Testis (tissue), 3 donors: ENCODE measurements around the gene PML. TPM values are rescaled to one million over a fixed set of nuclear protein-coding genes. Genes with fewer than 3 reads are reported as not detected.
"Not testable (repeated sequence)": the region's sequence is repeated elsewhere in the genome, so short reads cannot be mapped to it uniquely, and the experiment has no call there.

ENCODE experiments used
- DNase-seq: peaks from one replicate; pipeline ENCODE4 v3.0.0-alpha.2; 2019
- H3K27ac ChIP-seq, 2 donors: fragments of 200-600 bp; sonication (generic); one replicate each; pipeline ENCODE4 v1.5.1; 2019
- H3K27me3 ChIP-seq: fragments of 200-600 bp; sonication (generic); one replicate; pipeline ENCODE4 v1.5.1; 2019
- H3K36me3 ChIP-seq: fragments of 200-600 bp; sonication (generic); one replicate; pipeline ENCODE4 v1.5.1; 2017; ENCODE audit warnings: low read depth; ENCODE audit errors: missing control alignments
- H3K4me1 ChIP-seq: fragments of 200-600 bp; sonication (generic); one replicate; pipeline ENCODE4 v1.5.1; 2019
- H3K4me3 ChIP-seq, 2 donors: fragments of 200-600 bp; sonication (generic); one replicate each; pipeline ENCODE4 v1.5.1; 2017 to 2019
- H3K9me3 ChIP-seq: fragments of 200-600 bp; sonication (generic); one replicate; pipeline ENCODE4 v1.5.1; 2017
- POLR2A ChIP-seq: fragments of 450-650 bp; IDR thresholded peaks from one replicate; pipeline ENCODE4 v1.6.1; 2017; ENCODE audit warnings: antibody characterized with exemption, mild to moderate bottlenecking, moderate library complexity
- WGBS, 2 donors: methylation state at CpG; one replicate each; pipeline ENCODE4 v1.1.5; 2018; 5-methylcytosine and 5-hydroxymethylcytosine counted together
- intact Hi-C: fragments of 100-400 bp; cut with DNase I; formaldehyde crosslinking; loops from one replicate; pipeline ENCODE4 v1.15.1; 2023; ENCODE audit warnings: low total_unique reads
- polyA plus RNA-seq: library from polyadenylated mRNA; stranded (reverse); fragments of 350-450 nt; fragmentation: Illumina TruSeq; extraction: RNeasy Lipid Tissue Mini Kit (QIAGEN cat#74804); gene quantifications from one replicate; pipeline ENCODE4 v1.2.3, GENCODE V29; 2014; ENCODE audit warnings: low read depth, low replicate concordance; ENCODE audit not compliant: insufficient read depth
- total RNA-seq, 2 donors: library from RNA; depleted of rRNA; stranded (reverse); fragments of >200 nt; gene quantifications; one replicate each; pipeline ENCODE4 v1.2.3, GENCODE V29; 2016
- TF ChIP-seq, protein P1 (sequence below), 3 experiments: fragments of 450-650 bp in 2 of 3; fragments of 200-600 bp in 1 of 3; sonication (generic) in 1 of 3; IDR thresholded peaks; one replicate each; pipeline ENCODE4 v1.5.1; 2016 to 2019; ENCODE audit warnings: antibody characterized with exemption in 3 of 3, mild to moderate bottlenecking in 2 of 3, moderate library complexity in 1 of 3

The PML gene
- total and polyA plus RNA-seq, 3 donors from 2014 or later: 20.9 to 59.5 (median 53.9) TPM

DNA sequence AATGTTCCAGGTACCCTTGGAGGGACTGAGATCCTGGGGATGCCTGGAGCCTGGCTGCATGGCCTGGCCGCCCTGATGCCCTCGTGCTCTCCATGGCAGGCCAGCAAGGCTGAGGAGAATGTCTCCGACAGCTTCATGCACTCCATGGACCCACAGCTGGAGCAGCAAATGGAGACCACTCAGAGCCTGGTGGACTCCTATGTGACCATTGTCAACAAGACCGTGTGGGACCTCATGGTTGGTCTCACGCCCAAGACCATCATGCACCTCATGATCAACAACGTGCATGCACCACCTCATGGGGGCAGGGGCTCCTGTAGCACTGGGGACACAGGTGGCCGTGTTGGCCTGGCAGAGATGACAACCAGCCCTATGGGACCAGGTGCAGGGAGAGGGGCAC is 68.2 kb downstream of the PML start:
- Histone ChIP-seq H3K36me3 (no peaks in the 10 kb centered on the region), H3K9me3 (no peaks in the 10 kb centered on the region), H3K27me3 (no peaks in the 10 kb centered on the region), H3K27ac (no peak overlapping the region), H3K4me1 (no peaks in the 10 kb centered on the region), H3K4me3 (no peak overlapping the region)
- WGBS, 2 donors: 92 to 100% methylated on average over 1 to 7 of the region's 7 CpGs
- no peak for DNase-seq
- TF ChIP-seq, protein P1, sequence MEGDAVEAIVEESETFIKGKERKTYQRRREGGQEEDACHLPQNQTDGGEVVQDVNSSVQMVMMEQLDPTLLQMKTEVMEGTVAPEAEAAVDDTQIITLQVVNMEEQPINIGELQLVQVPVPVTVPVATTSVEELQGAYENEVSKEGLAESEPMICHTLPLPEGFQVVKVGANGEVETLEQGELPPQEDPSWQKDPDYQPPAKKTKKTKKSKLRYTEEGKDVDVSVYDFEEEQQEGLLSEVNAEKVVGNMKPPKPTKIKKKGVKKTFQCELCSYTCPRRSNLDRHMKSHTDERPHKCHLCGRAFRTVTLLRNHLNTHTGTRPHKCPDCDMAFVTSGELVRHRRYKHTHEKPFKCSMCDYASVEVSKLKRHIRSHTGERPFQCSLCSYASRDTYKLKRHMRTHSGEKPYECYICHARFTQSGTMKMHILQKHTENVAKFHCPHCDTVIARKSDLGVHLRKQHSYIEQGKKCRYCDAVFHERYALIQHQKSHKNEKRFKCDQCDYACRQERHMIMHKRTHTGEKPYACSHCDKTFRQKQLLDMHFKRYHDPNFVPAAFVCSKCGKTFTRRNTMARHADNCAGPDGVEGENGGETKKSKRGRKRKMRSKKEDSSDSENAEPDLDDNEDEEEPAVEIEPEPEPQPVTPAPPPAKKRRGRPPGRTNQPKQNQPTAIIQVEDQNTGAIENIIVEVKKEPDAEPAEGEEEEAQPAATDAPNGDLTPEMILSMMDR (IDR thresholded peaks at IDR 0.05): no peak
- no peak for TF ChIP-seq POLR2A
- intact Hi-C loops: no loop called here

DNA sequence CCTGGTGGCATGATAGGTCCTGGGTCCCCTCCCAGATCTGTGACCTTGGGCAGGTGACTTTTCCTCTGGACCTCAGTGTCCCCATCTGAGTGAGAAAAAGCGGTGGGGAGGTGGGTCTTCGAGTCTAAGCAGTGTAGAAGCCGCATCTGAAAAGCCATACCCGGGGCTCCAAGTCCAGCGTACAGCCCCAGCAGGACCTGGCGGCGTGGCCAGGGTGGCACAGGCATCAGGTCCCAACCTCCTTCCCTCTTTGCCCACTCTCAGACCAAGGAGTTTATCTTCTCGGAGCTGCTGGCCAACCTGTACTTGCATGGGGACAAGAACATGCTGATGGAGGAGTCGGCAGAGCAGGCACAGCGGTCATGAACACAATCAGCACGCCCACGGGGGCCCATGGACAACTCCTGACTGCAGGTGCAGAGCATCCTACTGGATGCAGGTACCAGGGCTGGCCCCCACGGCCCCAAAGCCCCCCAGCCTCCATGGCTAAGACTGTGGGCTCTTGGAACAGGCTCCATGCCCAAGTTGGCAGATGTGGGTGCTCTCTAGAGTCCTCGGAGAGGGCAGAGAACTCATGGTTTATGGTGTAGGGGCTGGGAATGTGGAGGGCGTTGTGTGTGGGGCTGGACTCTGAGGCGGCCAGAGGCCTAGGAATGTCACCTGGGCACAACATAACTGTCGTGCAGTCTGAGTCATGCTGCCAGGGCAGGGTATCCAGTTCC is 69.1 kb downstream of the PML start:
- H3K27ac ChIP-seq, intact Hi-C loops, H3K4me1 ChIP-seq, DNase-seq, H3K27me3 ChIP-seq, H3K36me3 ChIP-seq, H3K9me3 ChIP-seq, H3K4me3 ChIP-seq: not testable (repeated sequence)
- WGBS, 2 donors: 93 to 95% methylated on average over 8 to 9 of the region's 17 CpGs

DNA sequence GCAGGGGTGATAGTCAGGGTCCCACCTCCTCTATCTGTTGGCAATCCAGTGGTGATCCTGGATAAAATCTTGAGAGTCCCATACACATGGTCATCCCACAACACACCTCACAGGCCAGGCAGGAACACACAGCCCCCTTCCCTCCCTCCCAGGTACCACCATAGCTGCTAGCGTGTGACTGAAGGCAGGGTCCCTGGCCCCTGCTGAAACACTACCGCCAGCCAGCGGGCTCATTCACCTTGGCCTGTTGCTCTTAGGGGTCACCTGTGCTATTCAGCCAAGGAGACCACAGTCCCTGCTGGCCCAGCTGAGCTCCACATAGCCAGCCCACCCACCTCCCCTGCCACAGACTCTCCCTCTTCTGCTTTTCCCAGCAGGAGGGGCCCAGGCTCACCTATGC is 69.7 kb downstream of the PML start:
- H3K9me3 ChIP-seq, H3K4me3 ChIP-seq, H3K36me3 ChIP-seq, H3K4me1 ChIP-seq, intact Hi-C loops, H3K27me3 ChIP-seq, DNase-seq, H3K27ac ChIP-seq: not testable (repeated sequence)
- 90 to 93% methylated on average over 2 to 3 of the region's 3 CpGs for WGBS, 2 donors

DNA sequence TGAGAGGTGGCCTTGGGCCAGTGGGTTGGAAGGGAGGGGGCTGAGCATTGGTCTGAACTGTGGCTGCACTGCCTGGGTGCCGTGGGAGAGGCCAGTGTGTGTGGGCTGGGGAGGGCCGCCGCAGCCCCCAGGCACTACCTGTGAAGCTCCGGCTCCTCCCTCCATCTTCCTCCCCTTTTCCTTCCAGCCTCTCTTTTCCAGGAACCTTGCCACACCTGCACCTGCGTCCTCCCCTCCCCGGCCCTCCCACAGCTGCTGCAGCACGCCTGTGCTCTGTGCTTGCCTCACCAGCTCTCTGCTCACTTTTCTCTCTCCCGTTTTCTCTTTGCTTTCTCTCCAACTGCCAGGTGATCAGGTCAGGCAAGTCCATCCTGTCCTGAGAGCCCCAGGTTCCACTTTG is 70.3 kb downstream of the PML start:
- H3K4me3 ChIP-seq, intact Hi-C loops, H3K36me3 ChIP-seq, H3K4me1 ChIP-seq, H3K9me3 ChIP-seq, H3K27me3 ChIP-seq, DNase-seq, H3K27ac ChIP-seq: not testable (repeated sequence)
- 68 to 77% methylated on average over 8 of the region's 8 CpGs for WGBS, 2 donors

DNA sequence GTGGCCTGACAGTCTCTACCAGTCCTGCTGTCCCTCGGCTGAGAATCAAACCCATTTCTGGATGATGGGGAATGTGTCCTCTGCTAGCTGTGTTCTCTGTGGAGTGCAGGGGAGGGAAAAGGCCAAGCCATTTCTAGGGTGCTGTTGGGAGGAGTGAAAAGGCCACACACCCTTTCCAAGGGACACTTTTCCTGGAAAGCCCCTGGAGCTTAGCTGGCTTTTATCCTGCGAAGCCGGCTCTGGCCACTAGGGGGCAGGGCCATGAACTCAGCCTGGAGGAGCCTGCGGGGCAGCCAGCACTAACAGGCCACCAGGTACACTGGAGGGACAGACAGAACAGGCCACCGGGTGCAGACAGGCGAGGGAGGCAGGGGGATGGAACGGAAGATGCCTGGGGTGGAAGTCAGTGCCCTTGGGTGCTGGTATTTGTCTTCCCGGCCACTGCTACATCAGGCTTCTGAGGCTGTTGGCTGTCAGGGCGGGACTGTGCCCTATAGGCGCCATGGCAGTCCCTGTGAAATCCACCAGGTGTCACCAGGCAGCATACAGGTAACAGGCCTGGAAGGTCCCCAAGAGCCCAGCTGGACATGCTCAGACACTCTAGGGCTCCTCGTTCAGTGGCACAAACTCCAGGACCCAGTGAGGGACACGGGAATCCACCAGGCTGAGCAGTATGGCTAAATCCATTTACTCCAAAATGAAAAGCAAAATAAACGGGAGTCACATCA is 71.3 kb downstream of the PML start:
- H3K4me3 ChIP-seq, H3K9me3 ChIP-seq, H3K4me1 ChIP-seq, H3K27me3 ChIP-seq, intact Hi-C loops, H3K27ac ChIP-seq, H3K36me3 ChIP-seq: not testable (repeated sequence)
- WGBS, 2 donors: 54% methylated on average over 7 of the region's 13 CpGs; no CpG with 5 or more reads in 1 of the 2 donors
- TF ChIP-seq, protein P1 (IDR thresholded peaks at IDR 0.05): peak in 1 of 3 experiments; percentile 48
- DNase-seq: peak; percentile 69

DNA sequence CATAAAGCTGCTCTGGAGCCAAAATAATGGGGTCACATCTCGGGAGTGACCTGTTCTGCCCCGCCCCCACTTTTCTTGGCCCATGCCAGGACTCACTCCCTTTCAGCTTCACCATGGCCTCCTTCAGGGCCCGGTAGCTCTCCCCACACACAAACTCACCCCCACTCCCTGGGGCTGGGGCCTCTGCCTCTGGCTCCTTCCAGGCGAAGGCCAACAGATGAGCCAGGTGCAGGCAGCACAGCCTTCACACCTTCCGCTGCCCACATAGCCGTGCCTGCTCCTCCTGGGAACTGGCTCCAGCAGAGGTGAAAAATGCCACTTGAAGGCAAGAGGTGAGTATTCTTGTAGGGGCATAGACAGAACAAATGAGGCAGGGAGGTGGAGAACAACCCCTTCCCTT is 77.1 kb downstream of the PML start:
- H3K4me1 ChIP-seq, H3K4me3 ChIP-seq, H3K27me3 ChIP-seq, H3K9me3 ChIP-seq, H3K36me3 ChIP-seq, DNase-seq, H3K27ac ChIP-seq, intact Hi-C loops: not testable (repeated sequence)
- WGBS, 2 donors: 86 to 89% methylated on average over 4 of the region's 6 CpGs

DNA sequence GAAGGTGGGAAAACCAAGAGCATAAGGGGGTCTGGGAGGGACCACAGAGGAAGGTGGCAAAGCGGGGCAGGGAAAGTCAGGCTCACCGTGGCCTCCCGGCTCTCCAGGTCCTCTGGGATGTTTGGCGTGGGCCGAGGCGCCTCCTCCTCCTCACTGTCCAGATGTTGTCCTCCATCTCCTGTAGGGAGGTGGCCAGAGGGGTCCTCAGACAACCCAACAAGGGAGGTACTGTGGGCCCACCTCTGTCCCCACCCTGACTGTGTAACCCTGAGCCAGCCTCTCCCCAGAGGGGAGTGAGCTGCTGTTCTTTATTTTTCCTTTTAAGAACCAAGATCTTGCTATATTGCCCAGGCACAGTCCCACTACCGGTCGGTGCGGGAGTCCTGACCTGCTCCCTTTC is 77.6 kb downstream of the PML start:
- H3K36me3 ChIP-seq, intact Hi-C loops, DNase-seq, H3K27me3 ChIP-seq, H3K27ac ChIP-seq, H3K4me3 ChIP-seq, H3K4me1 ChIP-seq, H3K9me3 ChIP-seq: not testable (repeated sequence)
- WGBS, 2 donors: 86% methylated on average over 4 of the region's 9 CpGs; no CpG with 5 or more reads in 1 of the 2 donors

DNA sequence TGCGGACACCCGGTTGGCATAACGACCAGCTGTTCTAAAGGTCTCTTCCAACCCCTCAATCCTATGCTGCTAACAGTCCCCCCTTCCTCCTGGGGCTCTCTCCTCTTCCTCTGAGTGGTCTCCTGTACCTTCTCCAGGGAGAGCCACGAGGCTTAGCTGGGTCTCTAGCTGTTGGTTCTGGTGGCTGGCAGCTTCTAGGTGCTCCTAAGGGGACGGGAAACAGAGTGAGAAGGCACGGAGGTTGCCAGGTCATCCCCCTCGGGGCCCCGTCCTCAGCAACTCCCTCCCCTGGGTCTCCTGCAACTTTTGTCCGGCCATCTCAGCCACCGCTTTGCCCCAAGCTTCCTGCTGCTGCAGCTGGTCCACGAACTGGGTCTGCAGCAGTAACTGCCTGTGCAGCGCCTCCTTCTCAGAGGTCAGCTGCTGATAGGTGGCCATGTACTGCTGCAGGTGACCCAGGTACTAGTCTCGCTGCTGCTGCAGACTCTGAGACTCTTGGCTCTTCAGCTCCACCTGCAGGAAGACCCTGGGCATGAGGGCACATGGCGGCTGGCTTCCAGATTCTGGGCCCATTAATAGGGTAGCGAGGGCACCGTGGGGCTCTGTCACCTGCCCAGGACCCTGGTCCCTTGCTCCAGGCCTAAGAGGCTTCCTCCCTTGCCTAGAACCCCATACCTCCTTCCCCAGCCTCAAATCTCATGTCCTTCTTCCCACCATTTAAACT is 78.3 kb downstream of the PML start:
- H3K4me1 ChIP-seq, intact Hi-C loops, H3K27ac ChIP-seq, H3K27me3 ChIP-seq, H3K9me3 ChIP-seq, H3K4me3 ChIP-seq, H3K36me3 ChIP-seq: not testable (repeated sequence)
- peak; percentile 30 for DNase-seq
- 20 to 69% methylated on average over 1 to 11 of the region's 16 CpGs for WGBS, 2 donors

DNA sequence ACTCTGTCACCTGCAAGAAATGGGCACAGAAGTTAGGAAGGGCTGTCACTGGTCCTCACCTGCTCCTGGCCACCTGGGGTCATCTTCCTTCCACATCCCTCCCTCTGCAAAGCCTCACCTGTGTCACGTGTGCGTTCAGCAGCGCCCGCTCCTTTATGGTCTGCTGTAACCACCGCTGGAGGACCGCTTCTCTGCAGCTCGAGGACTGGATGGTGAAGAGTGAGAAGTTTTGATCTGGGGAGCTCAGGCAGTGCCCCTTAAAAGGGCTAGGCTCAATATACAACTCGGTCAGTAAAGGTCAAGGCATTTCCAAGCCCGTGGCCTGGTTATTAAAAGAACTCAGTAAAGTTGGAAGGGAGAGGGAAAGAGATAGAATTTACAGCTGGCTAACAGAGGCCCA is 81.3 kb downstream of the PML start:
- H3K4me3 ChIP-seq, intact Hi-C loops, H3K9me3 ChIP-seq, H3K4me1 ChIP-seq, DNase-seq, H3K27ac ChIP-seq, H3K36me3 ChIP-seq, H3K27me3 ChIP-seq: not testable (repeated sequence)
- WGBS, 2 donors: 84 to 88% methylated on average over 7 to 9 of the region's 9 CpGs

DNA sequence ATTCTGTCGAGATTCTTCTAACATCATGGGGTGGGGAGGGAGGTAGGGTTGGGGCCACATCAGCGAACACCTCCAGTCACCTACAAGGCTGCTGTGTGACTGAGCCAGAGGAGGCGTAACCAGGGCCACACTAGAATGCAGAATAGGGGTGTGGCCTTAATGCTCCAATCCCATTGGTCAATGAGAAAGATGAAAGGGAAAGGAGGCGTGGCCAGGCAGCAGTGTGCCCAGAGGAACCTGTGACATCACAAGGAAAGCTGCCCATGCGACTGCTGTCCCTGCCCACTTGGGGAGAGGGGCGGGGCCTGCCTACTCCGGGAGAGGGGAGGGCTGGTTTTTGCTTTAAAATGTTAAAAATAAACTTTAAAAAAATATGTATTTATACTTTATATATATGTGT is 87.9 kb downstream of the PML start, which contains the start of gene GOLGA6A:
GOLGA6A (minus strand) TSS at position 101 of the 400 bp plus-strand sequence; CDS start at position 60, 41 bp downstream.
- H3K9me3 ChIP-seq, H3K4me3 ChIP-seq, intact Hi-C loops, H3K4me1 ChIP-seq, H3K36me3 ChIP-seq, DNase-seq, H3K27ac ChIP-seq, H3K27me3 ChIP-seq: not testable (repeated sequence)
- WGBS, 2 donors: no CpG with 5 or more reads among the region's 7 CpGs
